ENCODE results near the gene XKRX.

The XKRX gene

GRCh38 chrX:100931218-100931924 is 2.7 kb upstream of the XKRX start:
- DNase-seq (ENCODE audit: low read depth): no peak
- H3K4me3 ChIP-seq (ENCODE audit: low read length): no peak overlapping the region
- TF ChIP-seq CTCF (conservative IDR thresholded peaks at IDR 0.05; ENCODE audit: low read length): no peak

DNA sequence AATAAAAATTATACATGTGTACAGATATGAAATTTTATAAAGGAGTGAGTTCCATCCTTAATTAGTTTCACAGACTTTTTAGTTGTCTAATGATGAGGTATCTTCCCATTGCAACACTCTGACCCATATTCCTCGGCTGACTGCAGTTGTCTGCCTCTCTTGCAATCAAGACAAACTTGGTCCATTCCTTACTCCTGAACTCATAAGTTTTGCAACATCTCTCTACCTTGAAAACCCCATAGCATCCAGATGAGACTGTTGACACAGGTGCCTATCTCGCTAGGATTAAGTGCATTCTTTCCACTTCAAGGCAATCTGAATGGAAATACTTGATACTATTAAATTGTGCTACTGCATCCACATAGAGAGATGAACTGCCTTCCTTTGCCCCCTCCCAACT is 2.3 kb downstream of the XKRX start:
- no peak for DNase-seq (ENCODE audit: low read depth)
- no peak for TF ChIP-seq CTCF (conservative IDR thresholded peaks at IDR 0.05; ENCODE audit: low read length)
- H3K4me3 ChIP-seq (ENCODE audit: low read length): no peak overlapping the region

GRCh38 chrX:100924375-100924774 is 4.3 kb downstream of the XKRX start:
- TF ChIP-seq CTCF (conservative IDR thresholded peaks at IDR 0.05; ENCODE audit: low read length): no peak
- no peak overlapping the region for H3K4me3 ChIP-seq (ENCODE audit: low read length)
- no peak for DNase-seq (ENCODE audit: low read depth)

DNA sequence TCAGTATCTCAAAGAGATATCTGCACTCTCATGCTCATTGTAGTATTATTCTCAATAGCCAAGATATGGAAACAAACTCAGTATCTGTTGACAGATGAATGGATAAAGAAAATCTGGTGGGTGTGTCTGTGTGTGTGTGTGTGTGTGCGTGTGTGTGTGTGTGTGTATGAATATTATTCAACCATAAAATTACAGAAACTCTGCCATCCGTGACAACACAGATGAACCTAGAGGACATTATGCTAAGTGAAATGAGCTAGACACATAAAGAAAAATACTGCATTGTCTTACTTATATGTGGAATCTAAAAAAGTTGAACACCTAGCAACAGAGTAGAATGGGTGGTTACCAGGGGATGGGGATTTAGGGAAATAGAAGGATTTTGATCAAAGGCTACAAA is 13.2 kb downstream of the XKRX start:
- no peak for DNase-seq (ENCODE audit: low read depth)
- TF ChIP-seq CTCF (conservative IDR thresholded peaks at IDR 0.05; ENCODE audit: low read length): no peak
- no peak overlapping the region for H3K4me3 ChIP-seq (ENCODE audit: low read length)

- no peak for DNase-seq (ENCODE audit: low read depth)
- no peak overlapping the region for H3K4me3 ChIP-seq (ENCODE audit: low read length)
- TF ChIP-seq CTCF (conservative IDR thresholded peaks at IDR 0.05; ENCODE audit: low read length): no peak
These were observed 15.6 kb downstream of the XKRX start for GRCh38 chrX:100913111-100913510.

DNA sequence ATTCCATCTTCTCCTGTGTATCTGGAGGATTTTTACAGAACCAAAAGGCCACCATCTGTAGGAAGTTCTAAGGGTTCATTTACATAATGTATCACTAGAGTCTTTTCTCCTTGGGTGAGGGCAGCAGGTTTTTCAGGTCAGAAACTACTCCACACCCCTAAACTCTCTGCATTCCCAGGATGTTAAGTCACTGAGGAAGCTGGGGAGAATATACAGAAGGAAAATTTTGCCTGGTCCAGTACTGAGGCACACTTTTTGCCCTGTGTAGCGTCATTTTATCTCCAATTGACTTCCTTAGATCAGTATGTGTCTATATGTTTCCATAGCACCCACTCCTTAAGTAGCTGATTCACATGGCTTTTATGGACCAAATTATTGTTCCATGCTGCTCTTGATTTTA is 17.0 kb downstream of the XKRX start:
- TF ChIP-seq CTCF (conservative IDR thresholded peaks at IDR 0.05; ENCODE audit: low read length): no peak
- H3K4me3 ChIP-seq (ENCODE audit: low read length): no peak overlapping the region
- no peak for DNase-seq (ENCODE audit: low read depth)

DNA sequence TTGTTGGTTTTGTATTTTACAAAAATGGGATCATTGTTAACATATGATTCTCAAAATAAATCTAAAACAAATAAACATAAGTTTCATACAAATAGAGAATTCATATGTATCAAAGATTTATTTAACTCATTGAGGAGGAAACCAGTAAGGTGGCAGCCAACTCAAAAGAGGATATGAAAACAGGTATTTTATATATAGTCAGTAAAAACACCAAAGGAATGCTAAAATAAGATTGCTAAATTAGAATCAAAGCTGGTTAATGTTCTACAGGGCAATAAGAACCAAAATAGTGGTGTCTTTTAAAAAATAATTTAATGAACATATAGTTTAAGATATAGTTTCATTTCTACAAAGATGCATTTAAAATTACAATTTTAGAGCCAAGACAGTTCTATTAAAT is 23.1 kb downstream of the XKRX start:
- H3K4me3 ChIP-seq (ENCODE audit: low read length): no peak overlapping the region
- no peak for TF ChIP-seq CTCF (conservative IDR thresholded peaks at IDR 0.05; ENCODE audit: low read length)
- no peak for DNase-seq (ENCODE audit: low read depth)
